ENCODE measurements around the gene PRAMEF20. TPM values are rescaled to one million over a fixed set of nuclear protein-coding genes. Genes with fewer than 3 reads are reported as not detected.
"Not testable (repeated sequence)": the region's sequence is repeated elsewhere in the genome, so short reads cannot be mapped to it uniquely, and the experiment has no call there.

PRAMEF20 gene
- total RNA-seq, 2 experiments from 2014 or later = not detected

- no peaks in the 10 kb centered on the region for H3K36me3 Mint-ChIP-seq
- POLR2A ChIA-PET = no interaction called here
- H3K4me1 Mint-ChIP-seq = no peaks in the 10 kb centered on the region
- no peaks in the 10 kb centered on the region for H3K9me3 Mint-ChIP-seq
- no peak overlapping the region for H3K4me3 Mint-ChIP-seq
- ATAC-seq (ENCODE audit: low read depth) = no peak
- DNase-seq = no peak
- H3K27ac Mint-ChIP-seq = no peak overlapping the region
- peaks cover 5% of the 10 kb centered on the region for H3K27me3 Mint-ChIP-seq
Measured at GRCh38 chr1:13435458-13435857, 25.2 kb downstream of the PRAMEF20 start.

GRCh38 chr1:13439104-13439783 lies 29.0 kb downstream of the PRAMEF20 start:
- H3K27ac Mint-ChIP-seq; H3K4me3 Mint-ChIP-seq; H3K4me1 Mint-ChIP-seq; DNase-seq; ATAC-seq (ENCODE audit: low read depth); POLR2A ChIA-PET; H3K27me3 Mint-ChIP-seq; H3K36me3 Mint-ChIP-seq; H3K9me3 Mint-ChIP-seq: not testable (repeated sequence)

DNA sequence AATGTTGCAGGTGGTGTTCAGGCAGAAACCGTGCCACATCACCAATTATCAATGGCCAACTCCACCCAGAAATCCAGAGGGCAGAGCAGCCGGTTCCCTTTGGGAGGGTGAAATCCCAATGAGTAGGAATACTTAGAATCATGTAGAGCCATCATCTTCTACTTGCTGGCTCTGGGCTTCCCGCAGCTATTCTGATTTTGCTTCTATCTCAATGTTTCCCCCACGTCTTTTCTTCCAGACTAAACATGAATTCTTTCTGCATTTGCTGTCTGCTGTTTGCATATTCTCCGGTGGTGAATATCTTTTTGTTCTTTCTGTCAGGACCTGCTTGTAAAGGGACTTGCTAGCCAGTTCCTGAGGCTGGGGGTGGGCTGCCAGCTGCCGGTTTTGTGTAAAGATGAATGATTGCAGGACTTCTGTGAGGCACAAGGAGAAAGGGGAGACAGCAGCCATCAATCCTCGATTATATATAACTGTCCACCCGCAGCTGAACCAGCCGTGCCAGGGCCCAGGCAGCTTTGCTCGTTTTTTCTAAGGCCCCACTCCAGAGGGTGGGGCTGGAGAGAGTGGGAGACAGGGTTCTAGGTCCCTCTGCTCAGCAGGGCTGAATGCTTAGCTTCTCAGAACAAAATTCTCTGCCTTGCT lies 33.2 kb downstream of the PRAMEF20 start:
- Mint-ChIP-seq H3K4me3 (no peak overlapping the region), H3K27me3 (no peaks in the 10 kb centered on the region), H3K4me1 (no peaks in the 10 kb centered on the region), H3K9me3 (no peaks in the 10 kb centered on the region), H3K27ac (no peak overlapping the region), H3K36me3 (no peaks in the 10 kb centered on the region)
- ATAC-seq (ENCODE audit: low read depth) (no peak), DNase-seq (no peak)
- POLR2A ChIA-PET = no interaction called here

DNA sequence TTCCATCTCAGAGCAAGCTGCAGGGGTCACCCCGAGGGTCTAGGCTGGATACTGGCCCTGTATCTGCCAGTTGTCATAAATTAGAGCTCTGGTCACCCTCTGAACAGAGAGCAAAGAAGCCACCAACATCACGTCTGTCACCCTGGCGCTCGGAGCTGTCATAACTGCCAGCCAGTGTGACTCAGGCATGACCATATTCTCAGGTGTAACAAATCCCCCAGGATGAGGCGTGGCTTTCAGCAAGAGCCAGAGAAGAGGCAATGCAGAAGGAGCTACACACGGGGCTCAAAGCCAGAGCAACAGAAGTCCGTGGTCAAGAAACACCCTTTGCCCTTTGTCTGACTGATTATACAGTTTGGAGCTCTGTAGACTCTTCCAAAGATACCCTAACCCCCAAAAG lies 40.0 kb downstream of the PRAMEF20 start:
- peaks cover 2% of the 10 kb centered on the region for H3K27me3 Mint-ChIP-seq
- DNase-seq = no peak
- H3K4me3 Mint-ChIP-seq = no peak overlapping the region
- H3K9me3 Mint-ChIP-seq = no peaks in the 10 kb centered on the region
- no peak overlapping the region for H3K27ac Mint-ChIP-seq
- POLR2A ChIA-PET = no interaction called here
- H3K4me1 Mint-ChIP-seq = no peaks in the 10 kb centered on the region
- ATAC-seq (ENCODE audit: low read depth) = no peak
- no peaks in the 10 kb centered on the region for H3K36me3 Mint-ChIP-seq

- Mint-ChIP-seq H3K27ac (no peak overlapping the region), H3K9me3 (no peaks in the 10 kb centered on the region), H3K4me3 (no peak overlapping the region), H3K4me1 (no peaks in the 10 kb centered on the region), H3K27me3 (peaks cover 2% of the 10 kb centered on the region), H3K36me3 (no peaks in the 10 kb centered on the region)
- POLR2A ChIA-PET = no interaction called here
- no peak for DNase-seq
- no peak for ATAC-seq (ENCODE audit: low read depth)
Measured at GRCh38 chr1:13451399-13451965, 41.2 kb downstream of the PRAMEF20 start.

DNA sequence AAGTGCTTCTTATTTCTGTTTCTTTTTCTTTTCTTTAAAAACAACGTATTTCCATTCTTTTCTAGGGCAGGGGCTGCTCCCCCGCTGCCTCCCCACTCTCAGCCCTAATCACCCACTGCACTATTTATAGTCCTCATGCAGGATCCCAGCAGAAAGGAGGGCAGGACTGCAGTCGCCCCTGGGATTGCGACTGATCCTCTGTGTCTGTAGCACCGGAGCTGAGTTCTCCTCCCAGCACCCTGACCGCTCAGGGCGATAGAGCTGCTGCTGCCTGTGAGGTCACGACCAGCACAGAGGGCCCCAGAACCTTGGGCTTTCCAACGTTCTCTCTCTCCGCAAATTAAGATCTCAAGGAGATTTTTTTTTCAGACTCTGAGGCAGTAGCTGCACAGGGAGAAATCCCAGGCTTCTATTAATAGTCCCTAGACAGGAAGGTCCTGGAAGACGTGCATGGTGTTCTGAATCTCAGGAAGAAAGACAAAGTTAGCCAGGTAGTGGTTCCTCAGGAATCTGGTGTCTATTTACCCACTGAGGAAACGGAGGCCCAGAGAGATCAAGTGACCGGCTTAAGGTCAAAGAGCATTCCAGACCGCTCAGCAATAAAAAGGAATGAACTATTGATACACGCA lies 46.8 kb downstream of the PRAMEF20 start:
- peaks cover 4% of the 10 kb centered on the region for H3K27me3 Mint-ChIP-seq
- no peaks in the 10 kb centered on the region for H3K36me3 Mint-ChIP-seq
- no peaks in the 10 kb centered on the region for H3K9me3 Mint-ChIP-seq
- ATAC-seq (ENCODE audit: low read depth) = no peak
- H3K4me1 Mint-ChIP-seq = no peaks in the 10 kb centered on the region
- H3K4me3 Mint-ChIP-seq = no peak overlapping the region
- POLR2A ChIA-PET = no interaction called here
- DNase-seq = no peak
- no peak overlapping the region for H3K27ac Mint-ChIP-seq

GRCh38 chr1:13461977-13462376 lies 51.7 kb downstream of the PRAMEF20 start:
- ATAC-seq (ENCODE audit: low read depth) (no peak), DNase-seq (no peak)
- Mint-ChIP-seq H3K36me3 (no peaks in the 10 kb centered on the region), H3K4me1 (no peaks in the 10 kb centered on the region), H3K27ac (no peak overlapping the region), H3K9me3 (no peaks in the 10 kb centered on the region), H3K27me3 (peaks cover 2% of the 10 kb centered on the region), H3K4me3 (no peak overlapping the region)
- POLR2A ChIA-PET = no interaction called here

- H3K9me3 Mint-ChIP-seq = no peaks in the 10 kb centered on the region
- no peak overlapping the region for H3K27ac Mint-ChIP-seq
- ATAC-seq (ENCODE audit: low read depth) = no peak
- H3K36me3 Mint-ChIP-seq = no peaks in the 10 kb centered on the region
- POLR2A ChIA-PET = no interaction called here
- DNase-seq = no peak
- no peak overlapping the region for H3K4me3 Mint-ChIP-seq
- H3K4me1 Mint-ChIP-seq = no peaks in the 10 kb centered on the region
- H3K27me3 Mint-ChIP-seq = peaks cover 2% of the 10 kb centered on the region
Measured at GRCh38 chr1:13462682-13463081, 52.4 kb downstream of the PRAMEF20 start.

DNA sequence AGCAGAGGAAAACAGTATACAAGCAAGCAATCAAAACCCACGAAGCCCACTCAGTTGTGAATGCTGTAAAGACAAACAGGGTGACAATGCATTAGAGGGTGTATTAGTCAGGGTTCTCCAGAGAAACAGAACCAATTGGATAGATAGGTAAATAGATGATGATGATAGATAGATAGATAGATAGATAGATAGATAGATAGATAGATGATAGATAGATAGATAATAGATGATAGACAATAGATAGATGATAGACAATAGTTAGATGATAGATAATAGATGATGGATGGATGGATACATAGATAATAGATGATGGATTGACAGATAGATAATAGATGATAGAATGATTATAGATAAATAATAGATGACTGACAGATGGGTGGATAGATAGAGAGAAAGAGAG lies 55.3 kb downstream of the PRAMEF20 start:
- no peaks in the 10 kb centered on the region for H3K27me3 Mint-ChIP-seq
- POLR2A ChIA-PET = no interaction called here
- H3K9me3 Mint-ChIP-seq = no peaks in the 10 kb centered on the region
- DNase-seq (no peak), ATAC-seq (ENCODE audit: low read depth) (no peak)
- H3K4me1 Mint-ChIP-seq = no peaks in the 10 kb centered on the region
- H3K27ac Mint-ChIP-seq = no peak overlapping the region
- H3K36me3 Mint-ChIP-seq = no peaks in the 10 kb centered on the region
- H3K4me3 Mint-ChIP-seq = no peak overlapping the region

GRCh38 chr1:13469343-13469742 lies 59.1 kb downstream of the PRAMEF20 start:
- H3K9me3 Mint-ChIP-seq = no peaks in the 10 kb centered on the region
- ATAC-seq (ENCODE audit: low read depth) = no peak
- H3K27me3 Mint-ChIP-seq = no peaks in the 10 kb centered on the region
- no peaks in the 10 kb centered on the region for H3K36me3 Mint-ChIP-seq
- DNase-seq = no peak
- no peak overlapping the region for H3K4me3 Mint-ChIP-seq
- no peaks in the 10 kb centered on the region for H3K4me1 Mint-ChIP-seq
- no peak overlapping the region for H3K27ac Mint-ChIP-seq
- POLR2A ChIA-PET = no interaction called here

Other genes starting within 250 kb of the PRAMEF20 start
- not detected for gene HNRNPCL4, start 244.8 kb upstream of the PRAMEF20 start, total RNA-seq
- gene PRAMEF9, start 238.6 kb upstream of the PRAMEF20 start, total RNA-seq = not detected
- gene PRAMEF13, start 209.0 kb upstream of the PRAMEF20 start, total RNA-seq = not detected
- not detected for gene PRAMEF18, start 184.3 kb upstream of the PRAMEF20 start, total RNA-seq
- not detected for gene PRAMEF5, start 156.3 kb upstream of the PRAMEF20 start, total RNA-seq
- not detected for gene PRAMEF8, start 125.3 kb upstream of the PRAMEF20 start, total RNA-seq
- not detected for gene PRAMEF33, start 106.9 kb upstream of the PRAMEF20 start, total RNA-seq
- not detected for gene PRAMEF15, start 94.9 kb upstream of the PRAMEF20 start, total RNA-seq
- not detected for gene PRAMEF14, start 63.3 kb upstream of the PRAMEF20 start, total RNA-seq
- gene PRAMEF19, start 38.5 kb upstream of the PRAMEF20 start, total RNA-seq = not detected
- not detected for gene PRAMEF17, start 20.8 kb upstream of the PRAMEF20 start, total RNA-seq
- not detected for gene LRRC38, start 103.6 kb downstream of the PRAMEF20 start, total RNA-seq
- gene PDPN, start 173.4 kb downstream of the PRAMEF20 start, total RNA-seq = not detected

Measured in activated naive CD8-positive, alpha-beta T cell treated with anti-CD3 and anti-CD28 coated beads, Interleukin-2, amount 10 ng/mL, durations not matched to agents 7 days and 5 days (primary cell).